Kidney (tissue), 14 donors: ENCODE measurements around the gene AP1AR. TPM values are rescaled to one million over a fixed set of nuclear protein-coding genes. Genes with fewer than 3 reads are reported as not detected.
A peak's percentile ranks its signal among the peaks of the same experiment; 100 is the strongest.

Experiments
- DNase-seq, 5 donors: peaks; one replicate each; pipeline ENCODE4 v3.0.0-alpha.2; 2013 to 2020
- FAIRE-seq: peaks from 2 replicates; lab custom pipeline; 2012; peaks lifted over from hg19 to GRCh38; lab: Jason Lieb, UNC
- H3K27ac ChIP-seq, 2 donors: one replicate each; pipeline ENCODE4 v1.7.0; 2013; ENCODE audit warnings: low read depth in 2 of 2, low read length in 2 of 2, inconsistent platforms in 1 of 2
- H3K27me3 ChIP-seq: one replicate; pipeline ENCODE4 v1.7.1; 2013; ENCODE audit warnings: low read length, inconsistent platforms; ENCODE audit not compliant: control insufficient read depth, insufficient read depth
- H3K36me3 ChIP-seq, 3 donors: one replicate each; pipeline versions ENCODE4 v1.7.0 to v1.7.1; 2013; ENCODE audit warnings: low read length in 3 of 3, control low read depth in 1 of 3, inconsistent platforms in 1 of 3; ENCODE audit not compliant: insufficient read depth in 3 of 3, control insufficient read depth in 2 of 3
- H3K4me1 ChIP-seq, 3 donors: one replicate each; pipeline versions ENCODE4 v1.7.0 to v1.7.1; 2013; ENCODE audit warnings: low read length in 3 of 3, inconsistent platforms in 1 of 3, low read depth in 1 of 3; ENCODE audit not compliant: control insufficient read depth in 2 of 3, insufficient read depth in 2 of 3
- H3K4me3 ChIP-seq, 3 donors: one replicate each; pipeline versions ENCODE4 v1.7.0 to v1.8.1; 2013; ENCODE audit warnings: low read length in 3 of 3, control low read depth in 1 of 3, inconsistent platforms in 1 of 3
- H3K9ac ChIP-seq, 3 donors: one replicate each; pipeline versions ENCODE4 v1.7.0 to v1.7.1; 2013; ENCODE audit warnings: low read length in 3 of 3, control low read depth in 1 of 3, inconsistent platforms in 1 of 3
- H3K9me3 ChIP-seq, 3 donors: one replicate each; pipeline versions ENCODE4 v1.7.0 to v1.7.1; 2013; ENCODE audit warnings: low read length in 3 of 3, control low read depth in 1 of 3, inconsistent platforms in 1 of 3; ENCODE audit not compliant: control insufficient read depth in 2 of 3, insufficient read depth in 1 of 3
- CTCF ChIP-seq: IDR thresholded peaks from 3 replicates; pipeline ENCODE4 v1.5.1; 2012; ENCODE audit warnings: mild to moderate bottlenecking, moderate library complexity, borderline replicate concordance; ENCODE audit not compliant: insufficient read depth; ENCODE audit errors: extremely low read depth
- intact Hi-C: fragments of 100-400 bp; cut with DNase I; formaldehyde crosslinking; loops from one replicate; pipeline ENCODE4 v1.11.1; 2022
- polyA plus RNA-seq: library from polyadenylated mRNA; stranded (reverse); fragments of 350-450 nt; fragmentation: Illumina TruSeq; extraction: RNeasy Lipid Tissue Mini Kit (QIAGEN cat#74804); gene quantifications from one replicate; pipeline ENCODE4 v1.2.3, GENCODE V29; 2014; ENCODE audit warnings: low read depth, low replicate concordance; ENCODE audit not compliant: insufficient read depth
- total RNA-seq: library from RNA; stranded (reverse); fragmentation: NEBNext Ultra II Directional; extraction: Animal tissue kit (Norgen Biotek cat#: 25700); gene quantifications from one replicate; pipeline ENCODE4 v1.2.1, GENCODE V29; 2021
- donor health status: control.
- donor health status: control.
- donor health status: control.
- donor health status: control.
- donor health status: control.
- donor health status: DM: yes; HTN: yes; CAD: no.
- donor health status: Normal renal cell carcinoma (clear cell type).

The AP1AR gene
- total and polyA plus RNA-seq, 2 donors from 2014 or later = 8.7 to 20.3 TPM

GRCh38 chr4:112276113-112276512 is 44.5 kb downstream of the AP1AR start:
- intact Hi-C loops = no loop called here

GRCh38 chr4:112277220-112277619 is 45.6 kb downstream of the AP1AR start:
- H3K27ac ChIP-seq = no peak overlapping the region
- no peaks in the 10 kb centered on the region for H3K36me3 ChIP-seq
- H3K9ac ChIP-seq = no peak overlapping the region
- H3K9me3 ChIP-seq = no peaks in the 10 kb centered on the region
- H3K27me3 ChIP-seq = no peaks in the 10 kb centered on the region
- no peak overlapping the region for H3K4me3 ChIP-seq
- FAIRE-seq (no peak), DNase-seq (no peak)
- intact Hi-C loops = no loop called here
- H3K4me1 ChIP-seq = no peaks in the 10 kb centered on the region
- TF ChIP-seq CTCF = no peak

More at GRCh38 chr4:112276113-112276512, 44.5 kb downstream of the AP1AR start:
- Histone ChIP-seq H3K9me3 (no peaks in the 10 kb centered on the region), H3K4me3 (no peak overlapping the region), H3K27me3 (no peaks in the 10 kb centered on the region), H3K27ac (no peak overlapping the region), H3K4me1 (no peaks in the 10 kb centered on the region), H3K9ac (no peak overlapping the region), H3K36me3 (no peaks in the 10 kb centered on the region)
- TF ChIP-seq CTCF = no peak
- DNase-seq = no peak
- FAIRE-seq = no peak

- intact Hi-C loops = no loop called here
These were observed 46.3 kb downstream of the AP1AR start for GRCh38 chr4:112277705-112278448.

More at GRCh38 chr4:112277705-112278448, 46.3 kb downstream of the AP1AR start:
- Histone ChIP-seq H3K4me3 (no peak overlapping the region), H3K9me3 (no peaks in the 10 kb centered on the region), H3K27ac (no peak overlapping the region), H3K27me3 (no peaks in the 10 kb centered on the region), H3K36me3 (no peaks in the 10 kb centered on the region), H3K9ac (no peak overlapping the region), H3K4me1 (no peaks in the 10 kb centered on the region)
- DNase-seq = peak in 2 of 5 donors; percentile 8 to 36
- no peak for FAIRE-seq
- TF ChIP-seq CTCF = no peak
